Measurements from ENCODE around the gene RCAN3. TPM values are rescaled to one million over a fixed set of nuclear protein-coding genes. Genes with fewer than 3 reads are reported as not detected.

Gene RCAN3
- total RNA-seq, 1 donor: 11.7 TPM

- TF ChIP-seq CTCF (IDR thresholded peaks at IDR 0.05; ENCODE audit: insufficient read depth, low read depth, low read length): no peak
- no peak for DNase-seq (ENCODE audit: low read depth)
- H3K4me3 ChIP-seq (ENCODE audit: low read depth, low read length): no peak overlapping the region
These were observed 38.6 kb upstream of the RCAN3 start for GRCh38 chr1:24463776-24464735.

GRCh38 chr1:24465099-24465498 is 37.5 kb upstream of the RCAN3 start:
- no peak for TF ChIP-seq CTCF (IDR thresholded peaks at IDR 0.05; ENCODE audit: insufficient read depth, low read depth, low read length)
- no peak for DNase-seq (ENCODE audit: low read depth)
- no peak overlapping the region for H3K4me3 ChIP-seq (ENCODE audit: low read depth, low read length)

GRCh38 chr1:24465638-24466037 is 37.0 kb upstream of the RCAN3 start:
- H3K4me3 ChIP-seq (ENCODE audit: low read depth, low read length): no peak overlapping the region
- no peak for DNase-seq (ENCODE audit: low read depth)
- no peak for TF ChIP-seq CTCF (IDR thresholded peaks at IDR 0.05; ENCODE audit: insufficient read depth, low read depth, low read length)

- H3K4me3 ChIP-seq (ENCODE audit: low read depth, low read length): no peak overlapping the region
- no peak for DNase-seq (ENCODE audit: low read depth)
- no peak for TF ChIP-seq CTCF (IDR thresholded peaks at IDR 0.05; ENCODE audit: insufficient read depth, low read depth, low read length)
These were observed 33.8 kb upstream of the RCAN3 start for GRCh38 chr1:24468685-24469316.

GRCh38 chr1:24470592-24470991 is 32.0 kb upstream of the RCAN3 start:
- no peak for DNase-seq (ENCODE audit: low read depth)
- TF ChIP-seq CTCF (IDR thresholded peaks at IDR 0.05; ENCODE audit: insufficient read depth, low read depth, low read length): no peak
- H3K4me3 ChIP-seq (ENCODE audit: low read depth, low read length): no peak overlapping the region

- no peak for DNase-seq (ENCODE audit: low read depth)
- TF ChIP-seq CTCF (IDR thresholded peaks at IDR 0.05; ENCODE audit: insufficient read depth, low read depth, low read length): no peak
- H3K4me3 ChIP-seq (ENCODE audit: low read depth, low read length): no peak overlapping the region
These were observed 29.9 kb upstream of the RCAN3 start for GRCh38 chr1:24472527-24473251.

Measured in fibroblast of villous mesenchyme (primary cell).